Skin of body (tissue), 2 donors: ENCODE results near the gene NUP58. TPM values are rescaled to one million over a fixed set of nuclear protein-coding genes. Genes with fewer than 3 reads are reported as not detected.

Experiments used
- DNase-seq: peaks from one replicate; lab custom pipeline; 2025; lab: John Stamatoyannopoulos, UW
- total RNA-seq: library from RNA; depleted of rRNA; stranded (reverse); fragments of >200 nt; gene quantifications from one replicate; pipeline ENCODE4 v1.2.3, GENCODE V29; 2014

The NUP58 gene
- 68.0 TPM for total RNA-seq

DNA sequence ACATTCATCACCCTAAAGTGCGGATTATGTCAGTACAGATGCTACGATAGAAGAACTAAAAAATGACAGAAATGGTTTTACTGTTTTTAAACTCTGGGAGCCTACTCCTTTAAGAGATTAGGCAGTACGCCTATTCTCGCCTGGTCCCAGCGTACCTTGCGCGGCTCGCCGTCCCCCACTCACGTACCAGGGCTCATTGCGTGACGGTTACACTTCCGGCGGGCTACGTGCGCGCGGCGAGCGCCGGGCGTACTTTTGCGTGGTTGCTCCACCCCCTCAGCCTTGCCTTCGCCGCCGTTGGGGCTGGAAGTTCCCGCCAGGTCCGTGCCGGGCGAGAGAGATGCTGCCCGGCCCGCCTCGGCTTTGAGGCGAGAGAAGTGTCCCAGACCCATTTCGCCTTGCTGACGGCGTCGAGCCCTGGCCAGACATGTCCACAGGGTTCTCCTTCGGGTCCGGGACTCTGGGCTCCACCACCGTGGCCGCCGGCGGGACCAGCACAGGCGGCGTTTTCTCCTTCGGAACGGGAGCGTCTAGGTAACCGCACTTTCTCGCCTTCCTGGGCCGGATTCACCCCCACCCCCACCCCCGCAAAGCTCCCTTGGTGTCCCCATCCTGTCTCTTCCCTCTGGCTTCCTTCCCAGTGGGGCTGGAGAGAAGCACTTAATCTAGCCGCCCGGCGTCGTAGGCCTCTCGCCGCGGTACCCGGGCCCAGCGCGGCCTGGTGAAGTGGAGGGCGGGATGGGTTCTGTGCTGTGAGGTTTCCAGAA is at the start of gene NUP58:
NUP58 (plus strand) TSS at position 279 of the 767 bp plus-strand sequence; CDS start at position 428, 149 bp downstream.
- peak; percentile 96 for DNase-seq

DNA sequence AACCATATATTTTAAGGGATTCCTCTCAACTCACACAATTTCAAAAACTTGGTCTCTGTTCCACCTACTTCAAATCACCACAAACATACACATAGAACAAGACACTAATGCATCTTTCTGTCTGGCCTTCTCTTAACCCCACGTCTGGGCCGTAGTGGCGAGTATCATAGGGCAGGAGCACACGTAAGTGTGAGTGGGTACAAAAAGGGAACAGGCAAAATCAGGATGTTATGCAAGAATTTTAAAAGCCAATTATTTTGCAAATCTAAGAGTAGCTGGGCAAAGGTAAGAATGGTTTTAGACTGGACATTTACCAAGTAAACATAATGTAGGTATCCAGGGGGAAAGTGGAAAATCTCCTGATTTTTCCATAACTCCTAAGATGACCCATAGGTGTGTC is 49.2 kb upstream of the NUP58 start:
- no peak for DNase-seq

DNA sequence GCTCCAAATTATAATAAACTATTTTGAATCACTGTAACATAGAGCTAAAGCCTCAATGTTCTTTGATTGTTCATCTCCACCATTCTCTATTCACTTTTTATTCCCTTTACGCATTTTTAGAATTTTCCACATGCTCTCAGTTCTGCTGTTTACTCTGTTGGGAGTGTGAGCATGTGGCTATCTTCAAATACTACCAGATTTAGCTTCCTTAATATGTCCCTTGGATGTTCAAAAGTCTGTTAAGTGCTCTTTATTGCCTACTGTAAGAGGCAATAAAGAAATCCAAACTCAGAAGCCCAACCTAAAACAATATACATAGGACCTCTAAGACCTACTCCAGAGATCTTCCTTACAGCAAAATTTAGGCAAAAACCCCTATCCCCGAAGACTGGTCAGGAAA is 48.7 kb upstream of the NUP58 start:
- DNase-seq: no peak

GRCh38 chr13:25253702-25254101 is 47.7 kb upstream of the NUP58 start:
- no peak for DNase-seq

DNA sequence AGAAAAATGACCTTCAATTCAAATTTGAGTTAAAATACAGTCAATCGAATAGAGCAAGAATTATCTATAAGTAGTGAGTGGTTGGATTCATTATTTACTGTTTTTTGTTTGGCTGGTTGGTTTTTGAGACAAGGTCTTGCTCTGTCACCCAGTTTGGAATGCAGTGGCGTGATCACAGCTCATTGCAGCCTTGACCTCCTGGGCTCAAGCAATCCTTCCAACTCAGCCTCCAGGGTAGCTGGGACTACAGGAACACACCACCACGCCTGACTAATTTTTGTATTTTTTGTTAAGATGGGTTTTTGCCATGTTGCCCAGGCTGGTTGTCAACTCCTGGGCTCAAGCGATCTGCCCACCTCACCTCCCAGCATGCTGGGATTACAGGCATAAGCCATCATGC is 39.2 kb upstream of the NUP58 start:
- no peak for DNase-seq

DNA sequence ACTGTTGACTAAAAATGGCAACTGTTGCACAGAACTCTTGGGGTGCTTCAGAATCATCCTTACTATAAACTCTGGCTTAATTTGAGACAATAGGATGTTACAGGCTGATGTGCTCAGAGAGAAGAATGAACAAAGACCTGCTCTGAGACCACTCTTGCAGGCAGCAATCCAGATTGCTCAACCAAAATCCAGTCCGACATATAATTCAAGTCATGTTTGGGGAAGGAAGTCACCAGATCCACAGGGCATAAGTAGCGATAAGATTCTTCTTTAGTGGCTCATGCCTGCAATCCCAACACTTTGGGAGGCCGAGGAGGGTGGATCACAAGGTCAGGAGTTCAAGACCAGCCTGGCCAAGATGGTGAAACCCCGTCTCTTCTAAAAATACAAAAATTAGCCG is 34.7 kb upstream of the NUP58 start:
- no peak for DNase-seq

DNA sequence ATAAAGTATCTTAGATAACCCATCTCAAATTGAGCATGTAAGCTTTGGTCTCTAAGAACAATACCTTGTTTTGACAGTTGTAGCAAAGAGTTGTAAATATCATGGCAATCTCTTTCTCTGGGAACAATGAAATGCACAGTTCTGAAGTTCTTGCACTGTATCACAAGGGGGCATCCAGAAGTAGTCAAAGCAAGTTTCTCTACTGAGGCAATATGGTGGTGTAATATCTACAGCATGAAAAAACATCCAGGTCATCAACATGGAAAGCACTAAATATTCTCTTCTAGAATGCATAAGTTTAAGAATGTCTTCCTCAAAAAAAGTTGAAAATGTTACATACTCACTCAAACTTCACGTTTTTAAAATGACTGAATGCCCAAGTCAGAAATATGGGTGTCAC is 33.7 kb upstream of the NUP58 start:
- no peak for DNase-seq

DNA sequence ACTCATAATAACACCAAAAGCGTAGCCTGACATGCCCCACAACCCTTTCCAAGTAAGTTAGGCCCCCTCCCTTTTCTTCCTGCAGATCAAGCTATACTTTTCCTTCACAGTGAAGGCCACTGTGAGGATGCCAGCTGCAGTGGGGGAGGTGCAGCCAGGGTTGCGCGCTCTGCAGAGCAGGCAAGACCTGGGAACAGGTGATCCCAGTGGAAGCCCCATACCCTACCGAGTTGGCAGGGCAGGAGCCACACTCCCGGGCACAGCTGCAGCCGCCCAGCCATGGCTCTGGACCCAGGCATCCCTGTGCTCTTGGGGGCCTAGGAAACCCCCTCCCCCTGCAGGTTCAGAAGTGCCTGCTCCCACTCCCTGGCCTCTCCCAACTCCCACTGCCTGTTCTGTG is 32.9 kb upstream of the NUP58 start:
- DNase-seq: no peak

- DNase-seq: no peak
These were observed 24.7 kb upstream of the NUP58 start for GRCh38 chr13:25276748-25277147.

- no peak for DNase-seq
These were observed 21.0 kb upstream of the NUP58 start for GRCh38 chr13:25280396-25280795.

GRCh38 chr13:25281193-25281934 is 20.1 kb upstream of the NUP58 start:
- no peak for DNase-seq

DNA sequence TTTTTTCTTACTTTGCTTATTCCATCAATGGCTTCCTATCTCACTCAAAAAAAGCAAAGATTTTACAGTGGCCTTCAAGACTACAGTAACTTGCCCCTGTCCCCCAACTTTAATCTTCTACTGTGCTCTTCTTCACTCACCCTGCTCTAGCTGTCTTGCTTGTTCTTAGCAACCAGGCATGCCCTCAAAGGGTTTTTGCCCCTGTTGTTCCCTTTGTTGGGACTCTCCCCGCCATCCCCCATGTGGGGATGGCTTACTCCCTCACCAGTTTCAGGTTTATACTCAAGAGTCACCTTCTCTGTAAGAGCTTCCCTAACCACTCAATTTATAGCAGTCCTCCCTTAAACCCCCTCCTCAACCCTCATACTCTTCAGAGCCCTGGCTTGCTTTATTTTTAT is 19.5 kb upstream of the NUP58 start:
- DNase-seq: no peak

GRCh38 chr13:25286308-25286968 is 15.0 kb upstream of the NUP58 start:
- DNase-seq: peak; percentile 25

DNA sequence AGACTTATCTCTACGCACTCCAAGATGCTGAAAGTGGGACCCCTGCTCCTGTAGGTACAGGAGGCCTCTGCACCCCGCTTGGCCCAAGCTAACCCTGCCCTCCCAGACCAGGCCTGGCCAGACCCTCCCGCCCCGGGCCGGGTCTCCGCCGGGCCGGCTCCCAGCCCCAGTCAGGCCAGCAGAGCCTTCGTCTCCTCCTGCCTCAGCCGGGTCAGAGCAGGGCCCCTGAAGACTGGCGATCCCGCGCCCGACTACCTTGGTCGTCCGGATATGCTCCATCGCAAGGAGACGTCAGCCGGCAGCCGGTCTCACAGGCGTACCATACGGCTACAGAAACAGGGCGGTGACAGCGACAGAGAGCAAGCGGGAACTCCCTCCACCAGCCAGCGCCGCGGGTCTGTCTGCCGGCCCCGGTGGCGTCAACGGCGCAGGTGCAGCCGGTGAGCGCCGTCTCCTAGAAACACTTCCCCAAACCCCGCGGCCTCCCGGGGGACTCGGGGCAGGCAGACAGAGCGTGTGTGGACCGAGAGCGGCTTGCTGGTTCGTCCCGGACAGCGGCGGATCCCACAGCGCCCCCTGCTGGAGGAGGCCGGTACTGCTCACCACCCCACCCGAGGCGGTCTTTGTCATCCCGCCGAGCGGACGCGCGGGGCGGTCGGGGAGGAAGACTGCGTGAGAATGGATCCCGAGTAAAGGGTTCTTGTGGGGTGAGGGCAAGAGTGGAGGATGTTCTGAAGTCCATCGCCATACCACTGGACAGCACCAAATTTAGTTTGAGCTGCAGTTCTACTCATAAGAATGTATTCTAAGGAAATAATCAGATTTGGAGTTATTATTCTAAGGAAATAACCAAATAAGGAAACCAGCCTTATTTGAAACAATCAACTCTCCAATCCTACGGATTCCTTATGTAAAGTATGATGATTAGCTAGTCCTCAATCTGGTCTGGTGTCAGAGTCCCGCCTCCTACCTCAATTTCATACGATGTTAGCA is 14.2 kb upstream of the NUP58 start, which contains the start of gene MTMR6:
MTMR6 (minus strand) TSS at position 520 of the 993 bp plus-strand sequence; CDS start at position 279, 241 bp downstream.
- peak; percentile 92 for DNase-seq

DNA sequence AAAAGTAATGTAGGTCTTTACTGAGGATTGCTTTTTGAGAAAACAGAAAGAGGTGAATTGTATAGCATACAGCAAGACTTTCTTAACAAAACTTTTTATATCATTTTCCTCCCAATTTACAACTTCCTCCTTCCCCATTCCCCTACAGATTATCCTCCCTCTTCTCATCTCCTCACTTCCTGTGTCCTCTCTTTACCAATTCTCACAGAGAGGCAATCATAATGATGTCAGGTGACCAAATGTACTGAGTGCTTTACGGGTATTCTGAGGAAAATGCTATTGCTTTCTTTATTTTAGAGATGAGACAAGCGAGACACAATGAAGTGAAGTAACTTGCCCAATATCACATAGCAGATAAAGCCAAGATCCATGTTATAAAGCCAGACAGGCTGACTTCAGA is 12.5 kb upstream of the NUP58 start:
- DNase-seq: no peak

- DNase-seq: no peak
These were observed 9.7 kb upstream of the NUP58 start for GRCh38 chr13:25291691-25292090.

DNA sequence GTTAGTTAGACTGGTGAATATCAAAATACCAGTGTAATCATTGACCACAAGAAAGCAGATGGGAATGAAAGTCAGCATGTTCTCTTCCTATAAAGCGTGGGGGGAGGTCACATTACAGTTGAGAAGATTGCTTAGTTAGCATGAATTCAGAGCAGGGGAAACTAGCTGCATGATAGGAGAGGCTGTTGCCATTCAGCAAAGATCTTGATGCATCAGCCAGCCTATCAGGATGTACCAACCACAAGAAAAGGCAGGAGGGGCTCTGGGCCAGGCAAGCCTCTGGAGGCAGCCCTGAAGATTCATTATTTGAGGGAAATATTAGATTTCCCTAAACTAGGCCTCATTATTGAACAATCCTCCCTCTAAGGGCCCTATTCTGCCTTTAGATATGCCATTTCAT is 9.1 kb upstream of the NUP58 start:
- DNase-seq: no peak

GRCh38 chr13:25295228-25295627 is 6.2 kb upstream of the NUP58 start:
- DNase-seq: no peak

DNA sequence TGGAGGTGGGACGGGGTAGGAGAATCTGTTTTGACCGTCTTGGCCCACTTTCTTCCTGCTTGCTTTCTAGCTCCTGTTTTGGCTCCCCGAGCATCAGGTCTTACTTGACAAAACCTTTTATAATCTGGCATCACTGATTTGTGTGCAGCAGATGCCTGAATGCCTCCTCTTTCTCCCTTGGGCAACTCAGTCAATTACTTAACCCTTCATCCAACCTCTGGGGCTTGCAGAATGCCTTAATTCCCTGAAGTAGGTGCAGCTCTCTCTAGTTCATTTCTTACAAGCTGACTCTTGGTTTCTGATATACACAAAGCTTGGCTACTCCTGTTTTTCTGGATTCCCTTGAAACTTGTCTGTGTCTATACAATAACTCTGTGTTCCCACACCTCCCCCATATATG is 5.7 kb upstream of the NUP58 start:
- DNase-seq: no peak

- DNase-seq: no peak
These were observed 521 bp upstream of the NUP58 start for GRCh38 chr13:25300861-25301346.

GRCh38 chr13:25302121-25302520 is 696 bp downstream of the NUP58 start:
- no peak for DNase-seq
